Hepatocyte (in vitro differentiated cells): Measurements from ENCODE around the gene PACRG. TPM values are rescaled to one million over a fixed set of nuclear protein-coding genes. Genes with fewer than 3 reads are reported as not detected.

Experiments
- DNase-seq: peaks from one replicate; pipeline ENCODE4 v3.0.0-alpha.2; 2016; ENCODE audit warnings: low spot score
- H2AFZ ChIP-seq: fragments of 200-600 bp; sonication (generic); 2 replicates; pipeline ENCODE4 v1.6.0; 2016; ENCODE audit warnings: antibody characterized with exemption, mild to moderate bottlenecking
- H3K27ac ChIP-seq: fragments of 200-600 bp; sonication (generic); 2 replicates; pipeline ENCODE4 v1.5.1; 2016; ENCODE audit warnings: mild to moderate bottlenecking
- H3K27me3 ChIP-seq: fragments of 200-600 bp; sonication (generic); 2 replicates; pipeline ENCODE4 v1.6.1; 2016
- H3K36me3 ChIP-seq: fragments of 200-600 bp; sonication (generic); replicated peaks from 2 replicates; pipeline ENCODE4 v1.5.1; 2016; ENCODE audit warnings: low read depth; ENCODE audit not compliant: insufficient read depth
- H3K4me1 ChIP-seq: fragments of 200-600 bp; sonication (generic); 2 replicates; pipeline ENCODE4 v1.5.1; 2016; ENCODE audit warnings: mild to moderate bottlenecking, moderate library complexity; ENCODE audit not compliant: insufficient read depth
- H3K4me2 ChIP-seq: fragments of 200-600 bp; sonication (generic); 2 replicates; pipeline ENCODE4 v1.6.0; 2016
- H3K4me3 ChIP-seq: fragments of 200-600 bp; sonication (generic); 2 replicates; pipeline ENCODE4 v1.5.1; 2016; ENCODE audit warnings: mild to moderate bottlenecking
- H3K79me2 ChIP-seq: fragments of 200-600 bp; sonication (generic); 2 replicates; pipeline ENCODE4 v1.6.0; 2017; ENCODE audit warnings: mild to moderate bottlenecking
- H3K9me2 ChIP-seq: fragments of 200-600 bp; sonication (generic); replicated peaks from 2 replicates; pipeline ENCODE4 v1.6.0; 2017; ENCODE audit warnings: mild to moderate bottlenecking; ENCODE audit not compliant: insufficient read depth
- H3K9me3 ChIP-seq: fragments of 200-600 bp; sonication (generic); 2 replicates; pipeline ENCODE4 v1.5.1; 2016; ENCODE audit warnings: low read depth, mild to moderate bottlenecking
- H4K20me1 ChIP-seq: fragments of 200-600 bp; sonication (generic); 2 replicates; pipeline ENCODE4 v1.6.0; 2016; ENCODE audit warnings: mild to moderate bottlenecking; ENCODE audit not compliant: insufficient read depth, poor library complexity, severe bottlenecking
- EZH2 ChIP-seq: fragments of 200-600 bp; sonication (generic); IDR thresholded peaks from 2 replicates; pipeline ENCODE4 v1.6.1; 2016; ENCODE audit warnings: antibody characterized with exemption, mild to moderate bottlenecking, borderline replicate concordance
- EZH2phosphoT487 ChIP-seq: fragments of 200-600 bp; sonication (generic); IDR thresholded peaks from one replicate; pipeline ENCODE4 v1.6.1; 2018; ENCODE audit warnings: antibody characterized with exemption, mild to moderate bottlenecking, low read depth, moderate library complexity; ENCODE audit not compliant: unreplicated experiment, severe bottlenecking
- WGBS: methylation state at CpG from one replicate; pipeline ENCODE4 v1.1.6; 2016; ENCODE audit warnings: low lambda C conversion rate; ENCODE audit errors: missing lambda C conversion rate; 5-methylcytosine and 5-hydroxymethylcytosine counted together
- polyA plus RNA-seq: library from polyadenylated mRNA; unstranded; fragments of >200 nt; fragmentation: Nextera tagmentation; extraction: Ambion mirVana; gene quantifications from 2 replicates; pipeline ENCODE4 v1.2.1, GENCODE V29; 2016
- small RNA-seq: library from RNA; depleted of rRNA; stranded (forward); fragments of <200 nt; gene quantifications from one replicate; pipeline ENCODE3, GENCODE V24; 2014
- total RNA-seq: library from RNA; depleted of rRNA; stranded (reverse); fragments of >200 nt; gene quantifications from 2 replicates; pipeline ENCODE4 v1.2.3, GENCODE V29; 2014
- TF ChIP-seq, protein P1 (sequence below): fragments of 200-600 bp; sonication (generic); IDR thresholded peaks from 2 replicates; pipeline ENCODE4 v1.5.1; 2016; ENCODE audit warnings: antibody characterized with exemption, mild to moderate bottlenecking; ENCODE audit not compliant: poor library complexity

Gene PACRG
- total and polyA plus RNA-seq, 2 experiments from 2014 or later, result 0.91 to 2.6 TPM

DNA sequence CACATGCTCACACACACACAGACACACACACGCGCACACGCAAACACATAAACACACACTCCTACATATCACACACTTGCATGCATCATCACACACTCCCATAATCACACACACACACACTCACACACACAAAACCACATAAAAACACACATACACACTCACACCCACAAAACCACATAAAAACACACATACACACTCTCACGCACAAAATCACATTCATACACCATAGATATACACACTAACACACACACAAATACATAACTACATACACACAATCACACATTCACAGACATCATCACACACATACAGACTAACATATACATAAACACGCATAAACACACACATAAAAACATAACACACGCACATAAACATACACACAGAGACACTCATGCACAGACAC lies 629.0 kb downstream of the PACRG start:
- H3K79me2 ChIP-seq, result no peaks in the 10 kb centered on the region
- H3K4me1 ChIP-seq, result no peaks in the 10 kb centered on the region
- H2AFZ ChIP-seq, result no peak overlapping the region
- DNase-seq, result no peak
- no peak overlapping the region for H3K4me2 ChIP-seq
- no peaks in the 10 kb centered on the region for H4K20me1 ChIP-seq
- H3K27me3 ChIP-seq, result no peaks in the 10 kb centered on the region
- no peak overlapping the region for H3K4me3 ChIP-seq
- TF ChIP-seq EZH2phosphoT487, result no peak
- no peaks in the 10 kb centered on the region for H3K9me2 ChIP-seq
- H3K9me3 ChIP-seq, result no peaks in the 10 kb centered on the region
- H3K36me3 ChIP-seq, result no peaks in the 10 kb centered on the region
- 95% methylated on average over 6 of the region's 6 CpGs for WGBS
- no peak overlapping the region for H3K27ac ChIP-seq

DNA sequence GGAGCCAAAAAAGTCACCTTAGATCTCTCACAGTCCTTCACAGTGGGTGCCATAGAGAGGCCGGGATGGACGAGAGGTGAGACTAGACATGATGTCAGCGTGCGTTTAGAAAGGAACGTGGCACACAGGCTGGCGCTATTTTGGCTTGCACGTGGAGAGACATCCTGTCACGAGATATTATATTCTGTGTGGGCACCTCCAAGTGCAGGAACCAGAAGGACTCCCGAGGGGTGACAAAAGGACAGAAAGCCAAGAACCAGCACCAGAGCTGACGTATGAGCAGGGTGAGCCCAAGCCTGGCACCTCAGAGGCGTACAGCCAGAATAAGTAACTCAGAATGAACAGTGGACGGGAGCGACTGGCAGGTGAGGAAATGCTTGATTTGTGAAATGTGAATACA lies 636.9 kb downstream of the PACRG start:
- WGBS, result 91% methylated on average over 13 of the region's 13 CpGs
- no peak for DNase-seq
- no peaks in the 10 kb centered on the region for H3K9me3 ChIP-seq
- H3K79me2 ChIP-seq, result no peaks in the 10 kb centered on the region
- H3K4me1 ChIP-seq, result no peaks in the 10 kb centered on the region
- TF ChIP-seq EZH2 (no peak), EZH2phosphoT487 (no peak)
- TF ChIP-seq, protein P1, sequence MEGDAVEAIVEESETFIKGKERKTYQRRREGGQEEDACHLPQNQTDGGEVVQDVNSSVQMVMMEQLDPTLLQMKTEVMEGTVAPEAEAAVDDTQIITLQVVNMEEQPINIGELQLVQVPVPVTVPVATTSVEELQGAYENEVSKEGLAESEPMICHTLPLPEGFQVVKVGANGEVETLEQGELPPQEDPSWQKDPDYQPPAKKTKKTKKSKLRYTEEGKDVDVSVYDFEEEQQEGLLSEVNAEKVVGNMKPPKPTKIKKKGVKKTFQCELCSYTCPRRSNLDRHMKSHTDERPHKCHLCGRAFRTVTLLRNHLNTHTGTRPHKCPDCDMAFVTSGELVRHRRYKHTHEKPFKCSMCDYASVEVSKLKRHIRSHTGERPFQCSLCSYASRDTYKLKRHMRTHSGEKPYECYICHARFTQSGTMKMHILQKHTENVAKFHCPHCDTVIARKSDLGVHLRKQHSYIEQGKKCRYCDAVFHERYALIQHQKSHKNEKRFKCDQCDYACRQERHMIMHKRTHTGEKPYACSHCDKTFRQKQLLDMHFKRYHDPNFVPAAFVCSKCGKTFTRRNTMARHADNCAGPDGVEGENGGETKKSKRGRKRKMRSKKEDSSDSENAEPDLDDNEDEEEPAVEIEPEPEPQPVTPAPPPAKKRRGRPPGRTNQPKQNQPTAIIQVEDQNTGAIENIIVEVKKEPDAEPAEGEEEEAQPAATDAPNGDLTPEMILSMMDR, result no peak
- H2AFZ ChIP-seq, result no peak overlapping the region
- H4K20me1 ChIP-seq, result no peaks in the 10 kb centered on the region
- H3K9me2 ChIP-seq, result no peaks in the 10 kb centered on the region
- H3K4me3 ChIP-seq, result no peak overlapping the region
- no peaks in the 10 kb centered on the region for H3K36me3 ChIP-seq
- no peak overlapping the region for H3K4me2 ChIP-seq
- H3K27ac ChIP-seq, result no peak overlapping the region
- no peaks in the 10 kb centered on the region for H3K27me3 ChIP-seq

Small RNAs within 50 kb of the gene (small RNA-seq; reads per million reads assigned to genes)
- not detected for gene AL031121.1
- not detected for gene AL590286.1

Other genes with a start within 250 kb of the PACRG start
- 2.3 and 2.8 TPM in 2 replicates for gene PRKN, start 208 bp upstream of the PACRG start, total RNA-seq
- 2.4 and 3.9 TPM in 2 replicates for gene PRKN, start 208 bp upstream of the PACRG start, polyA plus RNA-seq